ENCODE data around the gene PARD3.

- TF ChIP-seq CTCF (IDR thresholded peaks at IDR 0.05; ENCODE audit: poor library complexity) = no peak
- TF ChIP-seq EZH2phosphoT487 (IDR thresholded peaks at IDR 0.05; ENCODE audit: low read depth, severe bottlenecking, unreplicated experiment) = no peak
- TF ChIP-seq EZH2 (IDR thresholded peaks at IDR 0.05; ENCODE audit: borderline replicate concordance) = no peak
These were observed 681.7 kb downstream of the PARD3 start for GRCh38 chr10:34133406-34133805.
